Measurements from ENCODE around the gene SCN9A.
A peak's percentile ranks its signal among the peaks of the same experiment; 100 is the strongest.
"Not testable (repeated sequence)": the region's sequence is repeated elsewhere in the genome, so short reads cannot be mapped to it uniquely, and the experiment has no call there.

Gene SCN9A

DNA sequence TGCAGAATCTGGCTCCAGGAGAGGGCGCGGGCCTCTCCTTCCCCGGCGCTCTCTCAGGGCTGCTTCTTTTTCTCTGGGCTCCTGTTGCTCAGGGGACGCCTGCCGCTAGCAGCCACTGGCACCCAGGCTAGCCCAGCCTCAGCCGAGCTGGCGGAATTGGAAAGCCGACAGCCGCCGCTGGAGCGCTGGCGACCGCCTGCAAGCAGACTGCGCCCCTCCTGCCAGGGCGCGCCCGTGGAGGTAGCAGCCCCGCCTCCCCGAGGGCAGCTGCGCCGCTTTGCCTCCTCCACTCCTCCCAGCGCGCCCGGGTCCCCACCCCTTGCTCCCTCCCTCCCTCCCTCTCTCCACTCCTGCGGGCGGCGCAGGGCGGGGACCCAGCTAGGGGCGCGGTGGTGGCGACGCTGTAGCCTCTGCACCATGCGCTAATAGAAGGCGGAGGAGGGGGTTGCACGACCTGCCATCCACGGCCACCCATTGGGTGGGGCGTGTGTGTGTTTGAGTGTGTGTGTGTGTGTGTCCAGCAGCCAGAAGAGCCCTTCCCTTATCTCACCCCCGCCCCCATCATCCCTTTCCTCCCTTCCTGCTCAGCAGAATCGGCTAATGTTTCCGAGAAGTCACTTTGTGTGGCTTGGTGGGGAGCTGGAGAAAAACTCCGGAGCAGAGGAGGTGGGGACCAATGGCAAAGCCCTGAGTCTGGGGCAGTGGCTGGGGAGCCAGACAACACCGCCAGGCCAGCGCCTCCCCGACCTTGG, at the start of gene SCN9A:
Gene SCN9A, minus strand, starts transcription at position 209 of the 752 bp plus-strand sequence. CDS start 64,188 bp downstream, outside the sequence.
- DNase-seq, result peak; percentile 28

DNA sequence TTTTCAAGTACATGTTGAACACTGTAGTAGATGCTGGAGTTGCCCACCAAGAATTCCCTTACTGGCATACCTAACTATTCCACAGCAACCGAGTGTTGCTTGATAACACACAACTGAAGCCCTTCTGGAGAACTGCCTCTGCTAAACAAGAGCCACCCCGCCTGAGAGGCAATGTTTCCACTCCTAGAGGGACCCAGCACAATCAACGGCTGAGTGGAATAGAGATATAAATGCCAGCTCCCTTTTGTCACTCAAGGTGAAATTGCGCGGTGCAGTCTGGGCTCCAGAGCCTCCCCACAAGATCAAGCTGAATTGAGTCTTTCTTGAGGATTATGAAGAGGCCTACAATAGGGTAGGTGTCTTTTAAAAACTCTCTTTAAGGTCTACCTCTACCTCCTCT, 49.1 kb upstream of the SCN9A start:
- no peak for DNase-seq

GRCh38 chr2:166419616-166419934, 43.8 kb upstream of the SCN9A start:
- DNase-seq, result no peak

GRCh38 chr2:166418853-166419615, 43.3 kb upstream of the SCN9A start:
- no peak for DNase-seq

DNA sequence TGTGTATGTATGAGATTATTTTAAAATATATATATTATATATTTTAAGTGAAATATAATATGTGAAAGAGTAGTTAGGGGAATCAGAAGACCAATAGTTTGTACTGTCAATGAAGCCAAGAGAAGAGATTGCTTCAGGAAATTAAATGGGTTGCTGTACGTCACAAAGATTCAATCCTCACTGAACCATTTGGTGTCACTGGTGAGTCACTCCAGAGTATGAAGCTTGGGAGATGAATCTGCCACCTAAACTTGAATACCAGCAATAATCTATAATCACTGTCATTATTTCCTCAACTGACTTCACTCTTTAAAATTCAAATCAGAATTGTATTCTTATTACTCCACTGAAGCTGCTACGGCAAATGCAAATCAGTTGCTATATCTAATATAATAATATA, 41.9 kb upstream of the SCN9A start:
- DNase-seq, result no peak

DNA sequence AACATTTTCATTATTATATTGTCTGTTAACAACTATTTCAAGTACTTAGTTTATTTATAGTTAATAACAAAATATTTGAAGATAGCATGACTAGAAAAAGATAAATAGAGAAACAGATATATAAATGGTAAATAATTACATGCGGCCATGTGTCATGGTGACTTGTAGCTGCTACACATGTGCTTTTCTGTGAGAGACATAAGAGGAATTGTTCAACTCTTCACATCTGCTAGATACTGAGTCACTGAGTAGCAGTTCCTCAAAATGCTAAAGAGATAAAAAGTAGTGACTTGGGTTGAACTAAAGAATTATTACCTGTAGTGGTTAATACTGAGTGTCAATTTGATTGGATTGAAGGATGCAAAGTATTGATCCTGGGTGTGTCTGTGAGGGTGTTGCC, 37.5 kb upstream of the SCN9A start:
- no peak for DNase-seq

- no peak for DNase-seq
Observed at GRCh38 chr2:166411473-166412230, 35.9 kb upstream of the SCN9A start.

DNA sequence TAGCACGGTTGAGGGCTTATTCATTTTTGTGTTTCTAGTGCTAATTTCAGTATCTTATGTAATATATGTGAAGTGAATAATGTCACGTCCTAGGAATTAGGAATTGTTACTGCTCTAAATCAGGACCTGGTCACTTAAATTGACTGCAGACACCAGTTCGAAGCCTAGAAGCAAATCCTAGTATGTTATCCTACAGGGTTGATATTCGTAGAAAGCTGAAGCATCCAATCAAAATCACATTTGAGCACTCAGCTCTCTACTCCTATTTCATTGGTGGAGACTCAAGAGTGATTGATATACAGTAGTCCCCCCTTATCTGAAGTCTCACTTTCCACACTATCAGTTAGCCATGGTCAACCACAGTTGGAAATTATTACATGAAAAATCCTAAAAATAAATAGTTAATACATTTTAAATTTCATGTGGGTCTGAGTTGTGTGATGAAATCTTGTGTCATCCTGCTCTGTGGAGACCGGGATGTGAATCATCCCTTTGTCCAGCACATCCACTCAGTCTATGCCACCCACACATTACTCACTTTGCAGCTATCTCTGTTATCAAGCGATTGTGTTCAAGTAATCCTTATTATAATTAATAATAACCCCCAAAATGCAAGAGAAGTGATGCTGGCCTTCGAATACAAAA, 35.2 kb upstream of the SCN9A start:
- no peak for DNase-seq

DNA sequence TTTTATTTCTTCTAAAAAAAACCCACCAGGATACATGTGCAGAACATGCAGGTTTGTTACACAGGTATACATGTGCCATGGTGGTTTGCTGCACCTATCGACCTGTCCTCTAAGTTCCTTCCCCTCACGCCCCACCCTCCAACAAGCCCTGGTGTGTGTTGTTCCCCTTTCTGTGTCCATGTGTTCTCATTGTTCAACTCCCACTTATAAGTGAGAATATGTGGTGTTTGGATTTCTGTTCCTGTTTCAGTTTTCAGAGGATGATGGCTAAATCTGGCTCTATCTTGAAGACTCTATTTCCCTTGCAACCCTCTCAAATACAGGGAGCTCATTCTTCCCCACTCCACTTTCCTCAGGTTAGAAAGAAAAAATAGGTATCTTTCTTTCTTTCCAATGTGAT, 32.0 kb upstream of the SCN9A start:
- DNase-seq, result not testable (repeated sequence)

GRCh38 chr2:166406374-166406773, 30.6 kb upstream of the SCN9A start:
- DNase-seq, result no peak

GRCh38 chr2:166405569-166405926, 29.8 kb upstream of the SCN9A start:
- DNase-seq, result no peak

DNA sequence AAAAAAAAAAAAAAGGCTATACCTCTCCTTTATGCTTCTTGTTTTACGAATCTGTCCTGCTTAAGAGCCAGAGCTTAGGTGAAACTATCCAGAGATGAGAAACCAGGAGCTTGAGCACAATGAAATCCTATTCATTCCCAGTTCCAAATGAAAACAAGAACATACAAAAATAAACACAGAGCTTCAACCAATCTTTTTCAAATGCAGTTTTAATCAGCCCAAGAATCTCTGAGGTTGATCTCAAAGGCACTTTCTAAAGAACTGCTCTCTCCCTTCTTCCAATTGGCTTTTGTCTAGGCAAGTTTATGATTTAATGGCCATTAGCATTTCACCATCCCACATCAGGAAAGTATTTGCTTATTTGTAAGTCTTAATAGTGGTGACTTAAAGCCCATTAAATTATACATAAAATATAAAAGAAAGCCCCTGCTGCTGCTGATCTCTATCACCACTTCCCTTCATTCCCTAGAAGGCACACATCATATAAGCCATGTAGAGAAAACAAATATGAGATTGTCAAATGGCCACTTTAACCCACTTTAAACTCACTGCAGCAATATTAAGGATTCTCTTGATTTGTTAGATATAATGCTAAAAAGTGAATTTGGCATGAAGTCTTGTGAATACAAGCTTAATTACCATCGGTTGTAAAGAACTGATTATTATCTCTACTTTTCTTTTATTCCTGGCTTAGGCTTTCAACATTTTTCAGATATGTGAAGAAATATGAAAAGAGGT, 29.3 kb upstream of the SCN9A start:
- DNase-seq, result no peak

- no peak for DNase-seq
Observed at GRCh38 chr2:166394245-166394644, 18.5 kb upstream of the SCN9A start.

GRCh38 chr2:166393008-166393407, 17.3 kb upstream of the SCN9A start:
- no peak for DNase-seq

- no peak for DNase-seq
Observed at GRCh38 chr2:166388481-166389070, 12.8 kb upstream of the SCN9A start.

GRCh38 chr2:166385313-166385712, 9.6 kb upstream of the SCN9A start:
- no peak for DNase-seq

GRCh38 chr2:166384774-166385173, 9.0 kb upstream of the SCN9A start:
- no peak for DNase-seq

DNA sequence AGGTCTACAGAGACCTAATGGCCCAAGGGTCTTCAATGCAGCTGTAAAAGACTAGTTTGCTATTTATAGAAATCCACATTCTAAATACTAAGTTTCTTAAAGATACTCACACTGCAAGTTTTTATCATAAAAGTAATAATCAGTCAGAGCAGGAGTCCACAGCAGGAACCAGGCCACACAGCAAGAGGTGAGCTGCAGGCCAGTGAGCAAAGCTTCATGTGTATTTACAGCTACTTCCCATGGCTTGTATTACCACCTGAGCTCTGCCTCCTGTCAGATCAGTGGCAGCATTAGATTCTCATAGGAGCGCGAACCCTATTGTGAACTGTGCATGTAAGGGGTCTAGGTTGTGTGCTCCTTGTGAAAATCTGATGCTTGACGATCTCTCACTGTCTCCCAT, 6.7 kb upstream of the SCN9A start:
- no peak for DNase-seq

GRCh38 chr2:166380615-166381014, 4.9 kb upstream of the SCN9A start:
- no peak for DNase-seq

DNA sequence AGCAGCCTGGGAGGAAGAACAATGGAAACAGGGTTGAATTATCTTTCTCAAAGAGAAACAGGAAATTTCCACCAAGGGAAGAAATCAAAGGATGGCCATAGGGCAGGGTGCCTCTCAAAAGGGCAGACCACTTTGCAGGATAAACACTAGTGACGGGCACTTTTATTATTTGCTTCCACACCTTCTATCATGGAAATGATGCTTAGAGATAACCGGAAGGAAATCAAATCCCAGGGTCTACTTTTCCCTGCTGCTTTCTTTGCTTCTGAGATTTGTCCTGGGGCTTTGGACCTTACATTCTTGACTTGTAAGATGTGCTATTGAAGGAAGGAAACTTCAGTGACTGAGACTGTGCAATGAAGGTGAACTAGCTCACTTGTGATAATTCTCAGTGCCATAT, 1.1 kb upstream of the SCN9A start:
- no peak for DNase-seq

DNA sequence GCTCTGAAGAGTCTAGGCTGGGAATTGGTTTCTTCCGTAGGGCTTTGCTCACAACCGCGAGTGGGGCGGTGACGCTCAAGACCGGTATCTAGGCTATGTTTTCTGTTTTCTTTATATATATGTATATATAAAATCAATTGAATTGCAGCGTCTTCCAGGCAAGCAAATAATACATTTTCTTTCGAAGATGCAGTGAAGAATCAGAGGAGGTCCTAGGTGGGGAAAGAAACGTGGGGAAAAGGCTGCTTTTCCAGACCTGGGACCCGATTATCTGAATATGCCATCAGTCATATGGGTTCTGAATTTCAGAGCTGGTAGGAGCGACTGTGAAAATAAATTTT, 714 bp upstream of the SCN9A start:
- DNase-seq, result no peak

DNA sequence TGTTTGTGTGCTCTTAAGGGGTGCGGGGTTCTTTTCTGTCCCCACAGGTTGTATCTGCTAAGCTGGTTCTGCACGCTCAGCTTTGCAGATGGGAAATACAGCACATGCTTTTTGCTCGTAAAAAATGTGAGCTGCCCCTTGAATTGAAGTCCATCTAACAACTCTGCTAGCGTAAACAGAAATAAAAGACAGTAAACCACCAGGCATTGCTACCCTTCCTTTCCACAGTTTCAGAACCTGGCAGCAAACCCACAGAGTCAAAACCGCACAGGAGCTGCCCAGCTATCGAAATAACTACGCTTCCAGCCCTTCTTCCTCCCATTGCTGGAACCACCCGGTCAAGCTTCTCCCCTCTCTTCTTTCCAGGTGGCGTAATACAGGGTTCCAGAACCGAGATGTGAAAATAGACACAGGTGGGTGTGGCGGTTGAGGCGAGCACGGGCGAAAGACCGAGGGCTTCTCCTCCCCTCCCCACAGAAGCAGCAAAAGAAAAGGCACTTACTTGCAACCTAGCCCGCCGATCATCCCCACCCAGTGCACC, 479 bp downstream of the SCN9A start:
- DNase-seq, result no peak
